ENCODE data around the gene PTPN14. TPM values are rescaled to one million over a fixed set of nuclear protein-coding genes. Genes with fewer than 3 reads are reported as not detected.
"Not testable (repeated sequence)": the region's sequence is repeated elsewhere in the genome, so short reads cannot be mapped to it uniquely, and the experiment has no call there.

PTPN14 gene
- total RNA-seq, 1 donor from 2014 or later = 20.7 TPM

GRCh38 chr1:214511639-214511998 lies 39.8 kb downstream of the PTPN14 start:
- intact Hi-C loops (cut with micrococcal nuclease) = no loop called here

GRCh38 chr1:214510914-214511638 lies 40.3 kb downstream of the PTPN14 start:
- intact Hi-C loops (cut with micrococcal nuclease) = no loop called here

GRCh38 chr1:214510477-214510876 lies 40.9 kb downstream of the PTPN14 start:
- intact Hi-C loops (cut with micrococcal nuclease) = no loop called here

- intact Hi-C loops (cut with micrococcal nuclease) = not testable (repeated sequence)
These were observed 41.8 kb downstream of the PTPN14 start for GRCh38 chr1:214509622-214510021.

- intact Hi-C loops (cut with micrococcal nuclease) = no loop called here
These were observed 44.4 kb downstream of the PTPN14 start for GRCh38 chr1:214506972-214507431.

- intact Hi-C loops (cut with micrococcal nuclease) = no loop called here
These were observed 46.3 kb downstream of the PTPN14 start for GRCh38 chr1:214505134-214505533.

GRCh38 chr1:214504330-214504729 lies 47.1 kb downstream of the PTPN14 start:
- intact Hi-C loops (cut with micrococcal nuclease) = no loop called here

- intact Hi-C loops (cut with micrococcal nuclease) = no loop called here
These were observed 47.8 kb downstream of the PTPN14 start for GRCh38 chr1:214503553-214503952.

- intact Hi-C loops (cut with micrococcal nuclease) = no loop called here
These were observed 50.9 kb downstream of the PTPN14 start for GRCh38 chr1:214500340-214501055.

GRCh38 chr1:214499732-214500131 lies 51.7 kb downstream of the PTPN14 start:
- intact Hi-C loops (cut with micrococcal nuclease) = no loop called here

GRCh38 chr1:214498021-214498420 lies 53.4 kb downstream of the PTPN14 start:
- intact Hi-C loops (cut with micrococcal nuclease) = no loop called here

- intact Hi-C loops (cut with micrococcal nuclease) = no loop called here
These were observed 55.3 kb downstream of the PTPN14 start for GRCh38 chr1:214496126-214496525.

- intact Hi-C loops (cut with micrococcal nuclease) = no loop called here
These were observed 56.7 kb downstream of the PTPN14 start for GRCh38 chr1:214494706-214495105.

- intact Hi-C loops (cut with micrococcal nuclease) = not testable (repeated sequence)
These were observed 57.2 kb downstream of the PTPN14 start for GRCh38 chr1:214494179-214494578.

GRCh38 chr1:214493126-214493796 lies 58.1 kb downstream of the PTPN14 start:
- intact Hi-C loops (cut with micrococcal nuclease) = no loop called here

GRCh38 chr1:214492401-214493075 lies 58.9 kb downstream of the PTPN14 start:
- intact Hi-C loops (cut with micrococcal nuclease) = no loop called here

GRCh38 chr1:214491468-214492146 lies 59.8 kb downstream of the PTPN14 start:
- intact Hi-C loops (cut with micrococcal nuclease) = no loop called here

GRCh38 chr1:214485151-214485550 lies 66.3 kb downstream of the PTPN14 start:
- intact Hi-C loops (cut with micrococcal nuclease) = no loop called here

- intact Hi-C loops (cut with micrococcal nuclease) = not testable (repeated sequence)
These were observed 68.2 kb downstream of the PTPN14 start for GRCh38 chr1:214483180-214483579.

GRCh38 chr1:214481983-214482634 lies 69.3 kb downstream of the PTPN14 start:
- intact Hi-C loops (cut with micrococcal nuclease) = not testable (repeated sequence)
